ENCODE data around the gene KCNJ5. TPM values are rescaled to one million over a fixed set of nuclear protein-coding genes. Genes with fewer than 3 reads are reported as not detected.

Gene KCNJ5
- total RNA-seq, 1 donor from 2014 or later = not detected

DNA sequence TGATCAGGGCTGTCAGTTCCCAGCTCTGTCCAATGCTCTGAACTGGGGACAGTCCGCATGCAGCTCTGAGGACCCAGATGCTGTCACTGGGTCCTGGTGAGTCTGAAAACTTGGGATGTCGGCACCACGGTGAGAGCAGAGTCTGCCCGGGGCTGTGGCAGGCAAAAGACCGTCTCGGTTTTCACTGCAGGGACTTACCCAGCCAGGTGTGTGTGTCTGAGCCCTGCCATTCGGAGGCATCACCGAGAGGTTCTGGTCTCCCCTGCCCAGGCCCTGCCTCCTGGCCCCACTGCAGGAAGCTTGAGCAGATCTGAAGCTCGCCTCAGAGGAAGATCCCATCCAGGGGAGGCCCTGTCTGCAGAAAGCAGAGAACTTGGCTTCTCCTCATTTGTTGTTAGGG is 46.3 kb downstream of the KCNJ5 start:
- H3K36me3 Mint-ChIP-seq (ENCODE audit: low read depth) = no peaks in the 10 kb centered on the region
- no peak for DNase-seq (ENCODE audit: low spot score)
- intact Hi-C loops (cut with micrococcal nuclease) = no loop called here
- no peaks in the 10 kb centered on the region for H3K9me3 Mint-ChIP-seq
- no peak overlapping the region for H3K4me3 Mint-ChIP-seq
- no peak overlapping the region for H3K27ac Mint-ChIP-seq
- peaks cover under 1% of the 10 kb centered on the region for H3K27me3 Mint-ChIP-seq (ENCODE audit: insufficient read depth)
- H3K4me1 Mint-ChIP-seq (ENCODE audit: low read depth) = no peaks in the 10 kb centered on the region

DNA sequence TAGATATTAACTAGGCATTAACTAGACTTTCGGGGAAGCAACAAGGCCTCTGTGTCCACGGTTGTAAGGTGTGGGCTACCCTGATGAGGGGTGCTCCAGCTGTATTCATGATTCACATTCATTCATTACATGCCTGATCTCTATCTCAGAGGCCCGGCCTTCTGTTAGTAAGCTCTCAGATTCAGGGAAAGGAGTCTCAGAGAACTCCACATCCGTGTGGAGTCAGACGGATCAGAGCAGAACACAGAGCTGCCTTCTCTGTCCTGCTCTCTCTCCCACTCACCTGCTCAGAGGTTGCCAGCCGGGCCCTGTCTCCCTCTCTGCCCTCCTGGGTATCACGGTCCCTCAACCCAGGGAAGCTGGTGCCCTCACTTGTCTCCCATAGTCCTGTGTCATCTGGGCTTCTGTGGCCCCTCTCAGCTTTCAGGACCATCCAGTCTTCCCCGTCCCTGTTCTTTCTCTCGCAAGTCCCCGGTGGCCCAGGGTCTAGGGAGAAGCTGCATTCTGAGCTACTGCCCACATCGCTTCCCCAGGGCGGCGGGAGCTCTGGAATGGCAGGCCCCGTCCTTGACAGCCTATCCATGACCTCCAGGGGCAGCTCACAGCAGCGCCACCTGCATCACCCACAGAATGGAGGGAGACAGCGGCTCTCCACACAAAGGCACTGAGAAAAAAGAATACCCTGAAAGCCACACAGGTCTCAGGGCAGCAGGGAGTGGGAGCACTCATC is 47.2 kb downstream of the KCNJ5 start:
- Mint-ChIP-seq H3K4me1 (ENCODE audit: low read depth) (no peaks in the 10 kb centered on the region), H3K4me3 (no peak overlapping the region), H3K36me3 (ENCODE audit: low read depth) (no peaks in the 10 kb centered on the region), H3K27me3 (ENCODE audit: insufficient read depth) (peaks cover 1% of the 10 kb centered on the region), H3K9me3 (no peaks in the 10 kb centered on the region), H3K27ac (no peak overlapping the region)
- intact Hi-C loops (cut with micrococcal nuclease) = no loop called here
- DNase-seq (ENCODE audit: low spot score) = no peak

DNA sequence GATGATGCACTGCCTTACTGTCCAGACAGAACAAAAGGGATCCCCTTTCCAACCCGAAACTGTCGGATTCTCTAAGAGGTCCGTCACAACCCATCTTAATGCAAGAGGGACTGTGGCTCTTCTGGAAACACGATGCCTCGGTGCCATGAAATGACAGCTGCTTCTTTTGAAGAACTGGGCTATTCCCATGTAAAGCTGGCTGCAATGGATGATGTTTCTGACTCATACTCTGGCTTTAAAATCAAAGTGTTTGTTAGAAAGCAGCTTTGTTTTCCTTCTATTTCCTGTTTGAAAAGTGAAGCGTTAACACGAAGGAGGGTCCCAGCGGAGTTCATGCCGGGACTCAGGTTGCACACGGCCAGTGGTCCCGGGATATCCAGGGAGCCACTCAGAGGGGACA is 48.4 kb downstream of the KCNJ5 start:
- intact Hi-C loops (cut with micrococcal nuclease) = no loop called here
- Mint-ChIP-seq H3K9me3 (no peaks in the 10 kb centered on the region), H3K4me3 (no peak overlapping the region), H3K4me1 (ENCODE audit: low read depth) (no peaks in the 10 kb centered on the region), H3K36me3 (ENCODE audit: low read depth) (no peaks in the 10 kb centered on the region), H3K27ac (no peak overlapping the region), H3K27me3 (ENCODE audit: insufficient read depth) (peaks cover 6% of the 10 kb centered on the region)
- DNase-seq (ENCODE audit: low spot score) = no peak

DNA sequence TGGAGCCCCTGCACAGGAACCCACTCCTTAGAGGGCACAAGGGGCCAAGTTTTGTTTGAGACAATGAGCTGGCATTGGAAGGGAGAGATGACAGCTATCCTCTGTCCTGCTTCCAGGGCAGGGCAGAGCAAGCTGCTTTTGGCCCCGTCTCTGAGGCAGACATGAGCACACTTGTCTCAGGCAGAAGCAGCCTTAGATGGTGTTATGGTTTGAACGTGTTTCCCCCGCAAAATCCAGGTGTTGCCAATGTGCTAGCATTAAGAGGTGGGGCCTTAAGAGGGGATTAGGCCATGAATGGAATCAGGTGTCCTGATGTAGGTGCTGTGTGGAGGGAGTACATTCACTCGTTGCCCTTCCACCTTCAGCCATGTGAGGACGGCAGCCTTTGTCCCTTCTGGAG is 49.0 kb downstream of the KCNJ5 start:
- H3K4me1 Mint-ChIP-seq (ENCODE audit: low read depth) = no peaks in the 10 kb centered on the region
- no peaks in the 10 kb centered on the region for H3K9me3 Mint-ChIP-seq
- H3K36me3 Mint-ChIP-seq (ENCODE audit: low read depth) = no peaks in the 10 kb centered on the region
- intact Hi-C loops (cut with micrococcal nuclease) = no loop called here
- DNase-seq (ENCODE audit: low spot score) = no peak
- H3K4me3 Mint-ChIP-seq = no peak overlapping the region
- H3K27ac Mint-ChIP-seq = no peak overlapping the region
- H3K27me3 Mint-ChIP-seq (ENCODE audit: insufficient read depth) = peaks cover 6% of the 10 kb centered on the region

DNA sequence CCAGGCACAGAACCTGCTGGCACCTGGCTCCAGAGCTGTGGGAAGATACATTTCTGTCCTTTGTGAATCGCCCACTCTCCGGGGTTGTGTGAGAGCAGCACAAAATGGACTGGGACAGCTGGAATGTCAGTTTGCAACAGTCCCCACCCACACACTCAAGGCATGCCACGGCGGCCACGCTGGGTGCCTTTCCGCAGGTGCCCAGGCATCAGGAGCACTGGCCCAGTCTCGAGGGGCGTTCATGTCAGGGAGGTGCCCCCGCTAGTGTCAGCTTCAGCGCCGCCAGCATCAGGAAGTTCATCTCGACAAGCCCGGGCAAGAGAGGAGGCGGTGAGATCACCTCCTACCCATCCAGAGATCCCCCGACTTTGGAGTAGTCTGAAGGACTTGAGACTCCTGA is 49.4 kb downstream of the KCNJ5 start:
- Mint-ChIP-seq H3K9me3 (no peaks in the 10 kb centered on the region), H3K4me1 (ENCODE audit: low read depth) (no peaks in the 10 kb centered on the region), H3K4me3 (no peak overlapping the region), H3K36me3 (ENCODE audit: low read depth) (no peaks in the 10 kb centered on the region), H3K27me3 (ENCODE audit: insufficient read depth) (peaks cover 6% of the 10 kb centered on the region), H3K27ac (no peak overlapping the region)
- intact Hi-C loops (cut with micrococcal nuclease) = no loop called here
- no peak for DNase-seq (ENCODE audit: low spot score)

DNA sequence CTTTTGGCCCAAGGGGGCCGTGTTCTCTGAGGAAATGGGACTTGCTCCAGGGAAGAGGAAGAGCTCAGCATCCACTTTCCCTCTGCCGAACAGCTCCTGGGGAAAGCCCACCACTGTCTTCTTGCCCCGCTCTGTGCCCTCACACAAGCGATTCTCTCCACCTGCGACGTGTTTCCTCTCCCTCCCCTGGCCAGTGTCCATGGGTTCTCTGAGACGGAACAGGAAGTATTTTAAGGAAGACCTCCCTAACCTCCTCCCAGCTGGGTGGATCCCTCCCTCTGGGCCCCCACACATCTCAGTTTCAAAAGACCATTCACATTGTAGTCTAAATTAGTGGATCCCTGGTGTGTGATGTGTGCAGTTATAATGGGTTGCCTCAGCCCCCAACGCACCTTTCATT is 50.0 kb downstream of the KCNJ5 start:
- no peak overlapping the region for H3K27ac Mint-ChIP-seq
- H3K36me3 Mint-ChIP-seq (ENCODE audit: low read depth) = no peaks in the 10 kb centered on the region
- no peaks in the 10 kb centered on the region for H3K9me3 Mint-ChIP-seq
- H3K4me3 Mint-ChIP-seq = no peak overlapping the region
- no peaks in the 10 kb centered on the region for H3K4me1 Mint-ChIP-seq (ENCODE audit: low read depth)
- peaks cover 6% of the 10 kb centered on the region for H3K27me3 Mint-ChIP-seq (ENCODE audit: insufficient read depth)
- no peak for DNase-seq (ENCODE audit: low spot score)
- intact Hi-C loops (cut with micrococcal nuclease) = no loop called here

DNA sequence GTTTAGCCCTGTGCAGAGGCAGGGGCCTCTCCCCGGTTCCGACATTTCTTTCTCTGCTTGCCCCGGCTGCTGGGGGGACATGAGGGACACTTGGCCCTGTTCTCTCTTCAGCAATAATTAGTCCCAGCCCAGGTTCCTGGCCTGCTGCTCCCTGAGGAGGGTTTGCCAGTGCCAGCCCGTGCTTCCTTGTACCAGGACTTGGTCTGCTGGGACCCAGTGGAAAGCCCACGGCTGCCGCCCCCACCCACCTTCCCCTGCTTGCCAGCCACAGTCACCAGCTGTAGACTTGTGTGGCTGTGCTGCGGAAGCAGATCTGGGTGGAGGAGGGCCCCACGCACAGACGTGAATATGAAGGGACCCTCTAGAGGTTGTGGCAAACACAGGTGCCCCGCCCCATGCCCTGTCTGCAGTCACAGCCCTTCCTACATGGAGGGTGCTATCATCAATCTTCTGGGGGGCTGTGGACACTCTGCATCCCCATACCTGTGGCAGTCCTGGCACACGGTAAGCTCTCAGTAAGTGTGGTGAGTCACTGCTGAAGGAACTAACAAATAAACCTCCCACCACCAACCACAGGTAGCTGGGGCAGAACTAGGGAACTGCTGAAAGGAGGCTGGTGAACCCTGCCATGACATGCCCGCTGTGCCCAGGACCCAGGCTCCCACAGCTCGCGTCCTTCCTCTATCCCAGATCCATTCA is 50.6 kb downstream of the KCNJ5 start:
- Mint-ChIP-seq H3K9me3 (no peaks in the 10 kb centered on the region), H3K36me3 (ENCODE audit: low read depth) (no peaks in the 10 kb centered on the region), H3K4me3 (no peak overlapping the region), H3K4me1 (ENCODE audit: low read depth) (no peaks in the 10 kb centered on the region), H3K27ac (no peak overlapping the region), H3K27me3 (ENCODE audit: insufficient read depth) (peaks cover 6% of the 10 kb centered on the region)
- DNase-seq (ENCODE audit: low spot score) = no peak
- intact Hi-C loops (cut with micrococcal nuclease) = no loop called here

DNA sequence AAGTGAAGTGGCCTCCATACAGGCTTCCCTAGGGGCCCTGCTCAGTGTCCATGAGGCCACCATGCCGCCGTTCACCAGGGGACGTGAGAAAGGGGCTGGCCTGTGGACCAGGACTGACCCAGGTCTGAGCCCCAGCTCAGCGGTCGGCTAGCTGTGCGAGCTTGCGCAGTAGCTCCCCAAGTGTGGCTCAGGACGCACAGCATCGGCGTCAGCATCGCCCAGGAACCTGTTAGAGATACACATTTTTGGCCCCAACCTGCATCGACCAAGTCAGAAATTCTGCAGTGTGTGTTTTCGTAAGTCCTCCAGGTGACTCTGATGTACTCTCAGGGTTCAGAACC is 51.1 kb downstream of the KCNJ5 start:
- Mint-ChIP-seq H3K4me1 (ENCODE audit: low read depth) (no peaks in the 10 kb centered on the region), H3K27me3 (ENCODE audit: insufficient read depth) (peaks cover 6% of the 10 kb centered on the region), H3K9me3 (no peaks in the 10 kb centered on the region), H3K27ac (no peak overlapping the region), H3K4me3 (no peak overlapping the region), H3K36me3 (ENCODE audit: low read depth) (no peaks in the 10 kb centered on the region)
- intact Hi-C loops (cut with micrococcal nuclease) = no loop called here
- no peak for DNase-seq (ENCODE audit: low spot score)

DNA sequence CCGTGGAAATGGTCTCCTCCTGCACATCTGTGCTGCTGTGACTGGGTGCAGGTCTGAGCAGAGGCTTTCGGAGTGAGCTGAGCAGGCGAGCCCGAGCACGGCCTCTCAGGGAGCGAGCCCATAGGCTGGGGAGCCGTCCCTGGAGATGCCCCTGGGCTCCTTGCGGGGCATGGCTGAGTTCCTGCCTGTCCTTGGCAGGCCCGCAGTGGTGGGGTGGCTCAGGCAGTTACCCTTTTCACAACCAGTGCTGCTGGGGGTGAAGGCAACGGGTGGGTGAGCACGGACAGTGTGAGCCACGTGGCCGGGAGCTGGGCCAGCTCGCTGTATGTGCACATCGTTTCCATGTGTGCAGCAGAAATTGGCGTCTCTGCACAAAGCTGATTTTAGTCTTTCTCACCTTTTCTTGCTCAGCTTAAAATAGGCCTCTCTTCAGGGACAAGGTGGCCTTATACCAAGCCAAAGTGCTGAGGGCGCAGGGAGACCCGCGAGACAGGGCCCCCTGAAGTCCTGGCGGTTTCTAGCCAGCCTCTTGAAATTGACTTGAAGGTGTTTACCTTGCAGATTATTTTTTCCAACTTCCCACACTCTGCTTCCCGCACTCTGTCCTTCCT is 51.8 kb downstream of the KCNJ5 start, which contains the start of gene TP53AIP1:
TSS of gene TP53AIP1 (minus strand) at position 55 of the 611 bp plus-strand sequence. CDS start 5,053 bp downstream, outside the sequence.
- H3K27me3 Mint-ChIP-seq (ENCODE audit: insufficient read depth) = peaks cover 6% of the 10 kb centered on the region
- H3K4me1 Mint-ChIP-seq (ENCODE audit: low read depth) = no peaks in the 10 kb centered on the region

DNA sequence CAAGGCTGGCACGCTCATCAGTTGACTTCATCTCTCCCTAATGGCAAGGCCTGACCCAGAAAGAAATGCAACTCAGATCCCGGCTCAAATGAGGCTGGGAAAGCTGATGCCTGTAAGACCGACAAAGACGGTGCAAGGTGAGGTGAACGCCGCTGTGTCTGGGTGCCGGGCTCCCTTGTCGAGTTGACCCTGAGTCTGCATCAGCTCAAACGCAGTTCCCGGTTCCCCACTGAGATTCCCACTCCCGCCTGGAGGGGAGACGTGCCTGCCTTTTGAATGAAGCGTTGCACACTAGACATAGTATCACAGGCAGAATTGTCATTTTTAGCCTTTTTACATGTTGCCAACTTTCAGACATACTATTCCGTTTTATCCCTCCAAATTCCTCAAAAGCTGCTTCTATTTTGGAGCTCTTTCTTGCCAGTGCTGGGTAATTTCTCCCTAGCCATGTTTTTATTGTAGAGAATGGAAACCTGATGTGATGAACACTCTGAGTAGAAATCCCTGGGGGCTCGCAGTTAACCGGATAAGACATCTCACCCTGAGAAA is 52.3 kb downstream of the KCNJ5 start:
- H3K9me3 Mint-ChIP-seq = no peaks in the 10 kb centered on the region
- no peak overlapping the region for H3K27ac Mint-ChIP-seq
- H3K36me3 Mint-ChIP-seq (ENCODE audit: low read depth) = no peaks in the 10 kb centered on the region
- intact Hi-C loops (cut with micrococcal nuclease) = no loop called here
- peaks cover 9% of the 10 kb centered on the region for H3K27me3 Mint-ChIP-seq (ENCODE audit: insufficient read depth)
- H3K4me1 Mint-ChIP-seq (ENCODE audit: low read depth) = no peaks in the 10 kb centered on the region
- no peak overlapping the region for H3K4me3 Mint-ChIP-seq
- DNase-seq (ENCODE audit: low spot score) = no peak

More for the DNA sequence above, 51.8 kb downstream of the KCNJ5 start, which contains the start of gene TP53AIP1:
- H3K9me3 Mint-ChIP-seq = no peaks in the 10 kb centered on the region
- H3K4me3 Mint-ChIP-seq = no peak within 1 kb of the TSS
- DNase-seq (ENCODE audit: low spot score) = no peak
- no peaks in the 10 kb centered on the region for H3K36me3 Mint-ChIP-seq (ENCODE audit: low read depth)
- H3K27ac Mint-ChIP-seq = no peak within 1 kb of the TSS
- intact Hi-C loops (cut with micrococcal nuclease) = no loop called here

DNA sequence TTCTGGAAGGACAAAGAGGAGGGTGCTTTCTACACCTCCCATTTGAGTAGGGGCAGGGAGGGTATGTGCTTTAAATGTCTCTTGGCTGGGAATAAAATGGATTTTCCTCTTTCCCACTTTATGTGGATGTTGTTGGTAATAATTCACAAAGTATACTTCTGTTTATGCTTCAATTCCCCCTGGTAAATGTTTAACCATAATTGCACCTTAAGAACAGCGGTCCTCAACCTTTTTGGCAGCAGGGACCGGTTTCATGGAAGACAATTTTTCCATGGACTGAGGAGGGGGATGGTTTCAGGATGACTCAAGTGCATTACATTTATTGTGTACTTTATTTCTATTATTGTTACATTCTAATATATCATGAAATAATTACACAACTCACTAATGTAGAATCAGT is 55.5 kb downstream of the KCNJ5 start:
- peaks cover 16% of the 10 kb centered on the region for H3K27me3 Mint-ChIP-seq (ENCODE audit: insufficient read depth)
- intact Hi-C loops (cut with micrococcal nuclease) = no loop called here
- no peaks in the 10 kb centered on the region for H3K9me3 Mint-ChIP-seq
- H3K4me3 Mint-ChIP-seq = no peak overlapping the region
- no peak overlapping the region for H3K27ac Mint-ChIP-seq
- H3K4me1 Mint-ChIP-seq (ENCODE audit: low read depth) = no peaks in the 10 kb centered on the region
- no peak for DNase-seq (ENCODE audit: low spot score)
- no peaks in the 10 kb centered on the region for H3K36me3 Mint-ChIP-seq (ENCODE audit: low read depth)

DNA sequence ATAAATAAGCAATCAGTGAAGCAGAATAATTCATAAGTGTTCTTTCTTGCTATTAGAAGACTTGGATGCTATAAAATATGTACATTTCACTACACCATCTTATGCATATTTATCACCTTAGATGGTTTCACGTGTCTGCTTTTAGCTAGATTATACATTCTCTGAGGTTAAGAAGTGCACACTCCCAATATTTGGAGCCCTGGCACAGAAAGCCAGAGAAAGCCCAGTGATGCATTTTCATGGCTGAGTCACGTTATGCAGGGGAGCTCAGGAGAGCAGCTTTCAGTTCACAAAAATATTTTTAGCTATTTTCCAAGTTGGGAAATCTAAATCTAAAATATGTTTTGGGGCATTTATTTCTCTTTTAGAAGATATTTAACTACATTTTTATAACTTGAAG is 56.6 kb downstream of the KCNJ5 start:
- intact Hi-C loops (cut with micrococcal nuclease) = no loop called here
- no peaks in the 10 kb centered on the region for H3K9me3 Mint-ChIP-seq
- H3K4me1 Mint-ChIP-seq (ENCODE audit: low read depth) = no peaks in the 10 kb centered on the region
- no peak overlapping the region for H3K4me3 Mint-ChIP-seq
- H3K36me3 Mint-ChIP-seq (ENCODE audit: low read depth) = no peaks in the 10 kb centered on the region
- H3K27ac Mint-ChIP-seq = no peak overlapping the region
- DNase-seq (ENCODE audit: low spot score) = no peak
- peaks cover 17% of the 10 kb centered on the region for H3K27me3 Mint-ChIP-seq (ENCODE audit: insufficient read depth)

DNA sequence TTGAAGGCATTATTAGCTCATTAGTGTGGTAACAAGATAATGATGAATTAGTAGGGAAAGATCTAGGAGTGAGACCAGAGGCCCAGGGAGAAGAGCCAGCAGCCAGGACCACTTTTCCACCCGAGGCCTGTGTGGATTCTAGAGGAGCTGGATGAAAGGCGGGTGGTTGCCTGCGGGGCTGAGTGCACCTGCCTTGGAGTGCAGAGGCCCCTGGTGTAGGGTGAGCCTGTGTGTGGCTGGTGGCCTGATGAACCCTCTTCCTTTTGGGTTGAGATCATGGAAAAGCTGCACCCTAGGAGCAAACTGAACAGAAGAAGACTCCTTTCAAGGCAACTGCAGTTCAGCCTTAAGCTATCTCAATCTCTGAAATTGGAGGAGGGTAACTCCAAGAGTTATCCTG is 57.4 kb downstream of the KCNJ5 start:
- Mint-ChIP-seq H3K27me3 (ENCODE audit: insufficient read depth) (peaks cover 17% of the 10 kb centered on the region), H3K9me3 (no peaks in the 10 kb centered on the region), H3K4me1 (ENCODE audit: low read depth) (no peaks in the 10 kb centered on the region), H3K4me3 (no peak overlapping the region), H3K27ac (no peak overlapping the region), H3K36me3 (ENCODE audit: low read depth) (no peaks in the 10 kb centered on the region)
- no peak for DNase-seq (ENCODE audit: low spot score)
- intact Hi-C loops (cut with micrococcal nuclease) = no loop called here

Data from activated T-helper 1 cell treated with anti-CD3 and anti-CD28 coated beads, Interleukin-12 subunit alpha, Interleukin-12 subunit beta, Interleukin-2, Interleukin-4 antibody, amounts not matched to agents 30 ng/mL and 10 ng/mL and 1 ng/mL, durations not matched to agents 14 hours and 24 hours and 36 hours (primary cell).